ENCODE measurements around the gene IL36G.

The IL36G gene

GRCh38 chr2:113002677-113003076, 24.9 kb downstream of the IL36G start:
- Histone ChIP-seq H3K9me3 (ENCODE audit: control insufficient read depth, insufficient read depth, low read depth, low read length) (peaks cover 26% of the 10 kb centered on the region), H3K4me1 (ENCODE audit: control insufficient read depth, insufficient read depth, low read length) (no peaks in the 10 kb centered on the region), H3K36me3 (ENCODE audit: control insufficient read depth, insufficient read depth, low read length) (no peaks in the 10 kb centered on the region), H3K9ac (ENCODE audit: low read length) (no peak overlapping the region), H3K27ac (ENCODE audit: low read depth, low read length) (no peak overlapping the region), H3K4me3 (ENCODE audit: low read depth, low read length) (no peak overlapping the region), H3K27me3 (ENCODE audit: control insufficient read depth, insufficient read depth, low read length) (no peaks in the 10 kb centered on the region; the same call in 1 of the 2 replicates)

GRCh38 chr2:113005030-113005509, 27.3 kb downstream of the IL36G start, which contains the start of gene IL36A:
TSS of gene IL36A (plus strand) at chr2:113005459. CDS start at chr2:113005872, 413 bp downstream.
- no peak within 1 kb of the TSS for H3K4me3 ChIP-seq (ENCODE audit: low read depth, low read length)
- peaks cover 16% of the 10 kb centered on the region for H3K9me3 ChIP-seq (ENCODE audit: control insufficient read depth, insufficient read depth, low read depth, low read length)
- no peaks in the 10 kb centered on the region; the same call in 1 of the 2 replicates for H3K27me3 ChIP-seq (ENCODE audit: control insufficient read depth, insufficient read depth, low read length)

GRCh38 chr2:113007250-113007649, 29.4 kb downstream of the IL36G start:
- Histone ChIP-seq H3K4me1 (ENCODE audit: control insufficient read depth, insufficient read depth, low read length) (no peaks in the 10 kb centered on the region), H3K27me3 (ENCODE audit: control insufficient read depth, insufficient read depth, low read length) (no peaks in the 10 kb centered on the region; the same call in 1 of the 2 replicates), H3K9me3 (ENCODE audit: control insufficient read depth, insufficient read depth, low read depth, low read length) (peaks cover 4% of the 10 kb centered on the region; the same call in 1 of the 2 replicates)

More at GRCh38 chr2:113005030-113005509, 27.3 kb downstream of the IL36G start, which contains the start of gene IL36A:
- H3K9ac ChIP-seq (ENCODE audit: low read length): no peak within 1 kb of the TSS
- H3K36me3 ChIP-seq (ENCODE audit: control insufficient read depth, insufficient read depth, low read length): no peaks in the 10 kb centered on the region
- no peak within 1 kb of the TSS for H3K27ac ChIP-seq (ENCODE audit: low read depth, low read length)
- H3K4me1 ChIP-seq (ENCODE audit: control insufficient read depth, insufficient read depth, low read length): no peaks in the 10 kb centered on the region

GRCh38 chr2:113009622-113010021, 31.8 kb downstream of the IL36G start:
- Histone ChIP-seq H3K4me1 (ENCODE audit: control insufficient read depth, insufficient read depth, low read length) (no peaks in the 10 kb centered on the region), H3K9ac (ENCODE audit: low read length) (no peak overlapping the region), H3K4me3 (ENCODE audit: low read depth, low read length) (no peak overlapping the region), H3K27ac (ENCODE audit: low read depth, low read length) (no peak overlapping the region), H3K36me3 (ENCODE audit: control insufficient read depth, insufficient read depth, low read length) (no peaks in the 10 kb centered on the region), H3K27me3 (ENCODE audit: control insufficient read depth, insufficient read depth, low read length) (no peaks in the 10 kb centered on the region), H3K9me3 (ENCODE audit: control insufficient read depth, insufficient read depth, low read depth, low read length) (no peaks in the 10 kb centered on the region)

More at GRCh38 chr2:113007250-113007649, 29.4 kb downstream of the IL36G start:
- H3K36me3 ChIP-seq (ENCODE audit: control insufficient read depth, insufficient read depth, low read length): no peaks in the 10 kb centered on the region
- H3K9ac ChIP-seq (ENCODE audit: low read length): no peak overlapping the region
- H3K4me3 ChIP-seq (ENCODE audit: low read depth, low read length): no peak overlapping the region
- H3K27ac ChIP-seq (ENCODE audit: low read depth, low read length): no peak overlapping the region

GRCh38 chr2:113010088-113010487, 32.3 kb downstream of the IL36G start:
- Histone ChIP-seq H3K9ac (ENCODE audit: low read length) (no peak overlapping the region), H3K27me3 (ENCODE audit: control insufficient read depth, insufficient read depth, low read length) (peaks cover 1% of the 10 kb centered on the region; the same call in 1 of the 2 replicates)

GRCh38 chr2:113011108-113011507, 33.3 kb downstream of the IL36G start:
- Histone ChIP-seq H3K27ac (ENCODE audit: low read depth, low read length) (no peak overlapping the region), H3K36me3 (ENCODE audit: control insufficient read depth, insufficient read depth, low read length) (no peaks in the 10 kb centered on the region), H3K9ac (ENCODE audit: low read length) (no peak overlapping the region), H3K27me3 (ENCODE audit: control insufficient read depth, insufficient read depth, low read length) (peaks cover 11% of the 10 kb centered on the region; the same call in 1 of the 2 replicates), H3K4me3 (ENCODE audit: low read depth, low read length) (no peak overlapping the region), H3K9me3 (ENCODE audit: control insufficient read depth, insufficient read depth, low read depth, low read length) (no peaks in the 10 kb centered on the region), H3K4me1 (ENCODE audit: control insufficient read depth, insufficient read depth, low read length) (no peaks in the 10 kb centered on the region)

More at GRCh38 chr2:113010088-113010487, 32.3 kb downstream of the IL36G start:
- H3K4me1 ChIP-seq (ENCODE audit: control insufficient read depth, insufficient read depth, low read length): no peaks in the 10 kb centered on the region
- H3K4me3 ChIP-seq (ENCODE audit: low read depth, low read length): no peak overlapping the region
- H3K36me3 ChIP-seq (ENCODE audit: control insufficient read depth, insufficient read depth, low read length): no peaks in the 10 kb centered on the region
- H3K27ac ChIP-seq (ENCODE audit: low read depth, low read length): no peak overlapping the region
- H3K9me3 ChIP-seq (ENCODE audit: control insufficient read depth, insufficient read depth, low read depth, low read length): no peaks in the 10 kb centered on the region

GRCh38 chr2:113012436-113013335, 34.9 kb downstream of the IL36G start:
- Histone ChIP-seq H3K27me3 (ENCODE audit: control insufficient read depth, insufficient read depth, low read length) (peaks cover 18% of the 10 kb centered on the region; the same call in 1 of the 2 replicates), H3K9me3 (ENCODE audit: control insufficient read depth, insufficient read depth, low read depth, low read length) (no peaks in the 10 kb centered on the region), H3K27ac (ENCODE audit: low read depth, low read length) (no peak overlapping the region), H3K9ac (ENCODE audit: low read length) (no peak overlapping the region), H3K36me3 (ENCODE audit: control insufficient read depth, insufficient read depth, low read length) (no peaks in the 10 kb centered on the region), H3K4me1 (ENCODE audit: control insufficient read depth, insufficient read depth, low read length) (no peaks in the 10 kb centered on the region), H3K4me3 (ENCODE audit: low read depth, low read length) (no peak overlapping the region)

- no peak overlapping the region for H3K27ac ChIP-seq (ENCODE audit: low read depth, low read length)
Measured at GRCh38 chr2:113013336-113013661, 35.5 kb downstream of the IL36G start.

GRCh38 chr2:113014067-113014466, 36.3 kb downstream of the IL36G start:
- no peak overlapping the region for H3K9ac ChIP-seq (ENCODE audit: low read length)
- no peak overlapping the region for H3K27ac ChIP-seq (ENCODE audit: low read depth, low read length)
- H3K9me3 ChIP-seq (ENCODE audit: control insufficient read depth, insufficient read depth, low read depth, low read length): 0 out of 2 replicates have a peak, but pooled peaks cover 6% of the 10 kb centered on the region
- no peak overlapping the region for H3K4me3 ChIP-seq (ENCODE audit: low read depth, low read length)
- H3K4me1 ChIP-seq (ENCODE audit: control insufficient read depth, insufficient read depth, low read length): no peaks in the 10 kb centered on the region
- no peaks in the 10 kb centered on the region for H3K36me3 ChIP-seq (ENCODE audit: control insufficient read depth, insufficient read depth, low read length)
- peaks cover 22% of the 10 kb centered on the region; the same call in 1 of the 2 replicates for H3K27me3 ChIP-seq (ENCODE audit: control insufficient read depth, insufficient read depth, low read length)

More at GRCh38 chr2:113013336-113013661, 35.5 kb downstream of the IL36G start:
- H3K4me3 ChIP-seq (ENCODE audit: low read depth, low read length): no peak overlapping the region
- H3K27me3 ChIP-seq (ENCODE audit: control insufficient read depth, insufficient read depth, low read length): peaks cover 22% of the 10 kb centered on the region; the same call in 1 of the 2 replicates
- no peaks in the 10 kb centered on the region for H3K4me1 ChIP-seq (ENCODE audit: control insufficient read depth, insufficient read depth, low read length)
- no peaks in the 10 kb centered on the region for H3K36me3 ChIP-seq (ENCODE audit: control insufficient read depth, insufficient read depth, low read length)
- no peak overlapping the region for H3K9ac ChIP-seq (ENCODE audit: low read length)
- H3K9me3 ChIP-seq (ENCODE audit: control insufficient read depth, insufficient read depth, low read depth, low read length): no peaks in the 10 kb centered on the region

- Histone ChIP-seq H3K4me1 (ENCODE audit: control insufficient read depth, insufficient read depth, low read length) (no peaks in the 10 kb centered on the region), H3K4me3 (ENCODE audit: low read depth, low read length) (no peak overlapping the region), H3K27me3 (ENCODE audit: control insufficient read depth, insufficient read depth, low read length) (peaks cover 22% of the 10 kb centered on the region; the same call in 1 of the 2 replicates), H3K9me3 (ENCODE audit: control insufficient read depth, insufficient read depth, low read depth, low read length) (0 out of 2 replicates have a peak, but pooled peaks cover 6% of the 10 kb centered on the region), H3K27ac (ENCODE audit: low read depth, low read length) (no peak overlapping the region), H3K9ac (ENCODE audit: low read length) (no peak overlapping the region), H3K36me3 (ENCODE audit: control insufficient read depth, insufficient read depth, low read length) (no peaks in the 10 kb centered on the region)
Measured at GRCh38 chr2:113015042-113015441, 37.2 kb downstream of the IL36G start.

GRCh38 chr2:113015655-113016054, 37.8 kb downstream of the IL36G start:
- H3K27ac ChIP-seq (ENCODE audit: low read depth, low read length): no peak overlapping the region
- H3K36me3 ChIP-seq (ENCODE audit: control insufficient read depth, insufficient read depth, low read length): no peaks in the 10 kb centered on the region
- no peak overlapping the region for H3K9ac ChIP-seq (ENCODE audit: low read length)
- 0 out of 2 replicates have a peak, but pooled peaks cover 6% of the 10 kb centered on the region for H3K9me3 ChIP-seq (ENCODE audit: control insufficient read depth, insufficient read depth, low read depth, low read length)
- peaks cover 22% of the 10 kb centered on the region; the same call in 1 of the 2 replicates for H3K27me3 ChIP-seq (ENCODE audit: control insufficient read depth, insufficient read depth, low read length)
- no peaks in the 10 kb centered on the region for H3K4me1 ChIP-seq (ENCODE audit: control insufficient read depth, insufficient read depth, low read length)
- no peak overlapping the region for H3K4me3 ChIP-seq (ENCODE audit: low read depth, low read length)
